Motor neuron (in vitro differentiated cells): ENCODE measurements around the gene WASL. TPM values are rescaled to one million over a fixed set of nuclear protein-coding genes. Genes with fewer than 3 reads are reported as not detected.
"Not testable (repeated sequence)": the region's sequence is repeated elsewhere in the genome, so short reads cannot be mapped to it uniquely, and the experiment has no call there.

Source experiments
- ATAC-seq, 8 experiments: fragments of 200-7000 bp; cut with Tn5 transposase; replicated peaks in 6 of 8; 2 replicates each; pipeline ENCODE4 v1.8.0; 2021; ENCODE audit warnings: mild to moderate bottlenecking in 8 of 8, moderate library complexity in 8 of 8
- H3K27ac ChIP-seq, 2 donors: fragments of 250-450 bp; sonication (Bioruptor Pico); 2 replicates each; pipeline ENCODE4 v1.9.0; 2021; ENCODE audit warnings: antibody characterized with exemption in 2 of 2, mild to moderate bottlenecking in 2 of 2, moderate library complexity in 1 of 2
- H3K4me1 ChIP-seq, 2 donors: fragments of 250-450 bp; sonication (Bioruptor Pico); replicated peaks in 1 of 2; 2 replicates each; pipeline ENCODE4 v1.6.1; 2021; ENCODE audit warnings: antibody characterized with exemption in 2 of 2, mild to moderate bottlenecking in 2 of 2, moderate library complexity in 1 of 2
- H3K4me3 ChIP-seq, 5 donors: fragments of 250-450 bp; sonication (Bioruptor Pico); 2 replicates each; pipeline ENCODE4 v1.9.0; 2021; ENCODE audit warnings: antibody characterized with exemption in 5 of 5, mild to moderate bottlenecking in 5 of 5, moderate library complexity in 4 of 5
- WGBS, 10 experiments: fragments of 450-650 bp; shearing (Covaris generic); methylation state at CpG; one replicate each; pipeline ENCODE4 v1.0.0; 2022; 5-methylcytosine and 5-hydroxymethylcytosine counted together
- in situ Hi-C, 9 experiments: fragments of 400-800 bp; cut with MboI; loops; one replicate each; pipeline ENCODE4 v1.15.0; 2021; ENCODE audit warnings: low sequenced_read_pairs in 9 of 9, low pct_unique_long_range_greater_than_20kb in 2 of 9; ENCODE audit not compliant: unreplicated experiment in 9 of 9
- total RNA-seq, 8 experiments: library from RNA; unstranded; fragments of 300-600 nt; gene quantifications; 2 replicates each; pipeline versions ENCODE4 v1.2.3 to v1.2.4, GENCODE V29; 2022

The WASL gene
- total RNA-seq, 8 experiments from 2014 or later: 18.8 to 35.6 (median 27.1) TPM

- ATAC-seq: peak in 1 of 8 experiments; percentile 21
- 0 to 100% (median 43%) methylated on average over 1 to 3 of the region's 3 CpGs; no CpG with 5 or more reads in 1 of the 10 experiments for WGBS, 10 experiments
- Histone ChIP-seq H3K4me1 (no peaks in the 10 kb centered on the region), H3K4me3 (no peak overlapping the region), H3K27ac (no peak overlapping the region)
- in situ Hi-C loops: loop anchor here in 3 of 9 experiments (25.0 kb wide), 1 partner anchor 225 kb away; no protein-coding TSS in a partner anchor
Measured at GRCh38 chr7:123637203-123637602, 111.6 kb downstream of the WASL start.

GRCh38 chr7:123635551-123636359 is 113.0 kb downstream of the WASL start:
- Histone ChIP-seq H3K4me1 (no peaks in the 10 kb centered on the region), H3K4me3 (no peak overlapping the region), H3K27ac (no peak overlapping the region)
- in situ Hi-C loops: loop anchor here in 3 of 9 experiments (25.0 kb wide), 1 partner anchor 227 kb away; no protein-coding TSS in a partner anchor
- 10 to 53% (median 39%) methylated on average over 1 to 4 of the region's 4 CpGs for WGBS, 10 experiments
- ATAC-seq: peak in 5 of 8 experiments; percentile 36 to 65 (median 46)

- not testable (repeated sequence) for H3K4me3 ChIP-seq, H3K27ac ChIP-seq, H3K4me1 ChIP-seq, ATAC-seq
- in situ Hi-C loops: loop anchor here in 3 of 9 experiments (25.0 kb wide), 1 partner anchor 228 kb away; no protein-coding TSS in a partner anchor
- WGBS, 10 experiments: 17 to 100% (median 79%) methylated on average over 1 to 2 of the region's 2 CpGs
Measured at GRCh38 chr7:123634011-123634573, 114.7 kb downstream of the WASL start.

GRCh38 chr7:123633553-123633952 is 115.2 kb downstream of the WASL start:
- Histone ChIP-seq H3K4me1 (no peaks in the 10 kb centered on the region), H3K27ac (no peak overlapping the region), H3K4me3 (no peak overlapping the region)
- in situ Hi-C loops: loop anchor here in 3 of 9 experiments (25.0 kb wide), 1 partner anchor 229 kb away; no protein-coding TSS in a partner anchor
- WGBS, 10 experiments: 13 to 100% (median 91%) methylated on average over 1 to 7 of the region's 7 CpGs
- peak in 1 of 8 experiments; percentile 59 for ATAC-seq

- ATAC-seq: no peak
- in situ Hi-C loops: loop anchor here in 3 of 9 experiments (25.0 kb wide), 1 partner anchor 229 kb away; no protein-coding TSS in a partner anchor
- Histone ChIP-seq H3K27ac (no peak overlapping the region), H3K4me3 (no peak overlapping the region), H3K4me1 (no peaks in the 10 kb centered on the region)
- 39 to 100% (median 92%) methylated on average over 1 to 2 of the region's 2 CpGs; no CpG with 5 or more reads in 1 of the 10 experiments for WGBS, 10 experiments
Measured at GRCh38 chr7:123632808-123633207, 116.0 kb downstream of the WASL start.

Other genes starting within 250 kb of the WASL start
- gene IQUB, start 214.4 kb downstream of the WASL start, total RNA-seq: 10 to 100 TPM in 1 of 8 experiments, 1 to 10 TPM in 3, under 1 TPM in 4; 0.38 to 18.2 (median 1.1) TPM
- gene NDUFA5, start 191.2 kb downstream of the WASL start, total RNA-seq: 100 to 1,000 TPM in 5 of 8 experiments, 10 to 100 TPM in 3; 58.8 to 167 (median 111) TPM
- under 1 TPM in 2 of 8 experiments, not detected in 6; 0.10 to 0.33 TPM for gene ASB15, start 147.2 kb downstream of the WASL start, total RNA-seq
- 1 to 10 TPM in 1 of 8 experiments, under 1 TPM in 6, not detected in 1; 0.05 to 1.1 (median 0.20) TPM for gene LMOD2, start 93.1 kb downstream of the WASL start, total RNA-seq
- under 1 TPM in 1 of 8 experiments, not detected in 7; 0.24 TPM for gene HYAL4, start 96.2 kb upstream of the WASL start, total RNA-seq
- gene SPAM1, start 176.2 kb upstream of the WASL start, total RNA-seq: under 1 TPM in 3 of 8 experiments, not detected in 5; 0.14 to 0.28 (median 0.17) TPM